HCT116 (cell line): ENCODE measurements around the gene THRB.

Experiments
- EZH2 ChIP-seq: fragments of 200-600 bp; sonication (generic); IDR thresholded peaks from 2 replicates; pipeline ENCODE4 v1.6.1; 2017; ENCODE audit warnings: antibody characterized with exemption, mixed run types
- JUND ChIP-seq: IDR thresholded peaks from 2 replicates; pipeline ENCODE4 v1.6.1; 2012
- POLR2A ChIP-seq: IDR thresholded peaks from 2 replicates; pipeline ENCODE4 v1.7.0; 2011; ENCODE audit warnings: borderline replicate concordance; ENCODE audit not compliant: insufficient read depth, insufficient read length; ENCODE audit errors: extremely low read depth
- POLR2AphosphoS5 ChIP-seq: IDR thresholded peaks from 2 replicates; pipeline ENCODE4 v1.6.1; 2011; ENCODE audit warnings: mild to moderate bottlenecking, low read depth, low read length, moderate library complexity
- SIN3A ChIP-seq: IDR thresholded peaks from 2 replicates; pipeline ENCODE4 v1.6.1; 2012; ENCODE audit warnings: low read depth
- ZNF274 ChIP-seq: fragments of 200-500 bp; sonication (Bioruptor generic); IDR thresholded peaks from 2 replicates; pipeline ENCODE4 v1.6.1; 2014; ENCODE audit warnings: mild to moderate bottlenecking, low read depth, low read length, inconsistent platforms
- TF ChIP-seq, protein P1 (sequence below), 3 experiments: fragments of 200-600 bp in 1 of 3; sonication (generic) in 1 of 3; IDR thresholded peaks in 2 of 3; conservative IDR thresholded peaks in 1 of 3; 2 replicates each; pipeline ENCODE4 v1.5.1; 2012 to 2017; ENCODE audit warnings: low read depth in 2 of 3, low read length in 2 of 3, antibody characterized with exemption in 1 of 3, borderline replicate concordance in 1 of 3, control low read depth in 1 of 3, mild to moderate bottlenecking in 1 of 3, mixed read lengths in 1 of 3, mixed run types in 1 of 3, moderate library complexity in 1 of 3; ENCODE audit not compliant: insufficient read depth in 1 of 3
- TF ChIP-seq, protein P2 (sequence below): IDR thresholded peaks from 2 replicates; pipeline ENCODE4 v1.6.1; 2012

DNA sequence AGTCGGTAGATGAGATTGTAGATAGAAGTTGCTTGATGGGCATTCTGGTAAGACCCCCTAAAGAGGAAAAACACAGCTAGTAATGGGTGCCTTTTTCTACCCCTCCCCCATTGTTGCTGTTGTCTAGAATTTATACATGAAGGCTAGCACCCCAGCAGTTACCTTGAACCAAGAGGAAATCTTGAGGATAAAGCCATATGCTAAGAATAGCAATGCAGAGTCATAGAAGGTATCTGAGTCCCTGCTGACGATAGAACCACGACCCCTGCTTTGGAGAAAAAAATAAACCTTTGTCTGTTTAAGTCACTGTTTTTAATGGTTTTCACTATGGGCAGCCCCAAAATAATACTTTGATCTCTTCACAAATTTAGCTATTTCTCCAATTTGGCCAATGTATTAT lies 162.6 kb downstream of the THRB start:
- no peak for TF ChIP-seq ZNF274
- TF ChIP-seq, protein P1, sequence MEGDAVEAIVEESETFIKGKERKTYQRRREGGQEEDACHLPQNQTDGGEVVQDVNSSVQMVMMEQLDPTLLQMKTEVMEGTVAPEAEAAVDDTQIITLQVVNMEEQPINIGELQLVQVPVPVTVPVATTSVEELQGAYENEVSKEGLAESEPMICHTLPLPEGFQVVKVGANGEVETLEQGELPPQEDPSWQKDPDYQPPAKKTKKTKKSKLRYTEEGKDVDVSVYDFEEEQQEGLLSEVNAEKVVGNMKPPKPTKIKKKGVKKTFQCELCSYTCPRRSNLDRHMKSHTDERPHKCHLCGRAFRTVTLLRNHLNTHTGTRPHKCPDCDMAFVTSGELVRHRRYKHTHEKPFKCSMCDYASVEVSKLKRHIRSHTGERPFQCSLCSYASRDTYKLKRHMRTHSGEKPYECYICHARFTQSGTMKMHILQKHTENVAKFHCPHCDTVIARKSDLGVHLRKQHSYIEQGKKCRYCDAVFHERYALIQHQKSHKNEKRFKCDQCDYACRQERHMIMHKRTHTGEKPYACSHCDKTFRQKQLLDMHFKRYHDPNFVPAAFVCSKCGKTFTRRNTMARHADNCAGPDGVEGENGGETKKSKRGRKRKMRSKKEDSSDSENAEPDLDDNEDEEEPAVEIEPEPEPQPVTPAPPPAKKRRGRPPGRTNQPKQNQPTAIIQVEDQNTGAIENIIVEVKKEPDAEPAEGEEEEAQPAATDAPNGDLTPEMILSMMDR (IDR thresholded peaks at IDR 0.05 in 2 of 3, conservative IDR thresholded peaks at IDR 0.05 in 1 of 3; ENCODE audit: borderline replicate concordance in 1 of 3, insufficient read depth in 1 of 3, low read depth in 2 of 3, low read length in 2 of 3): no peak
- no peak for TF ChIP-seq EZH2
- TF ChIP-seq SIN3A: no peak
- TF ChIP-seq POLR2AphosphoS5: no peak
- TF ChIP-seq, protein P2, sequence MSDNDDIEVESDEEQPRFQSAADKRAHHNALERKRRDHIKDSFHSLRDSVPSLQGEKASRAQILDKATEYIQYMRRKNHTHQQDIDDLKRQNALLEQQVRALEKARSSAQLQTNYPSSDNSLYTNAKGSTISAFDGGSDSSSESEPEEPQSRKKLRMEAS: no peak
- no peak for TF ChIP-seq POLR2A
- no peak for TF ChIP-seq JUND
